ENCODE results near the gene TPM2. TPM values are rescaled to one million over a fixed set of nuclear protein-coding genes. Genes with fewer than 3 reads are reported as not detected.
A peak's percentile ranks its signal among the peaks of the same experiment; 100 is the strongest.

TPM2 gene
- 1 to 10 TPM; 1.4 to 5.9 TPM for total RNA-seq

DNA sequence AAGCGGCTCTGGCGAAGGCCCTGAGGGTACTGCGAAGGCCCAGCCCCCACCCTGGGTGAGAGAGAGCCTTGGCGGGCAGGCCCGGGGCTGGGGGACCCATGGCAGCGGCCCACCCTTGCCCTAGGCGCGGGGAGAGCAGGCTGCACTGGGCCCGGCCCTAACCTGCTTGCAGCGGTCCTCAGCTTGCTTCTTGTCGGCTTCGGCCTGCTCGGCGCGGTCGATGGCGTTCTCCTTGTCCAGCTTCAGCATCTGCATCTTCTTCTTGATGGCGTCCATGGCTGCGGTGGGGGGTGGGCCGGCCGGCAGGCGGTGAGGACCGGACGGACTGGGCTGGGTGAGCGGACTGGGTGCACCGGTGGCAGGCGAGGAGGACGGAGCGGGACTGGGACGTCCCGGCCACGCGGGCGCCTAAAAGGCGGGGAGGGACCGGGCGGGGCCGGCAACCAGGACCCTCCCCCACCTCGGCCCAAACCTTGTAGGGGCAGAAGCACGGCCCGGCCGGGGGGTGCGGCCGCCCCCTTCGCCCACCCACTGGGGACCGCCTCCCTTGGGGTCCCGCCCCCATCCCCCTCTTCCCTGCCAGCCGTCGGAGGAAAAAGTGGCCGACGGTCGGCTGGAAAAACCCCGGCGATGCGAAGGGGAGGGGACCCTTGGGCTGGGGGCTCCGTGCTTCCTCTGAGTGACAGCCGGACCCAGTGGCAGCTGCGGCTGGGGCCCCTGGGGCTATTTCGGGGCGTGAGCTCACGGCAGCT lies at the start of gene TPM2:
TSS of gene TPM2 (minus strand) at position 384 of the 752 bp plus-strand sequence. CDS start at position 276, 108 bp downstream.
- no peak for ATAC-seq

GRCh38 chr9:35738924-35739323 lies 49.2 kb upstream of the TPM2 start:
- ATAC-seq (no peak), DNase-seq (ENCODE audit: low spot score) (no peak)
- Mint-ChIP-seq H3K27ac (no peak overlapping the region), H3K4me3 (no peak overlapping the region), H3K9me3 (no peaks in the 10 kb centered on the region), H3K36me3 (peaks cover 25% of the 10 kb centered on the region), H3K27me3 (no peaks in the 10 kb centered on the region), H3K4me1 (ENCODE audit: low read depth in 2 of 2) (peaks cover 24 to 27% of the 10 kb centered on the region in 2 donors)

More for the DNA sequence above, at the start of gene TPM2:
- Mint-ChIP-seq H3K4me3 (peak within 1 kb of the TSS; percentile 91), H3K27ac (peak within 1 kb of the TSS; percentile 16 to 58), H3K4me1 (ENCODE audit: low read depth in 2 of 2) (peaks cover 5 to 16% of the 10 kb centered on the region in 2 donors), H3K9me3 (no peaks in the 10 kb centered on the region), H3K36me3 (no peaks in the 10 kb centered on the region), H3K27me3 (no peaks in the 10 kb centered on the region)
- no peak for DNase-seq (ENCODE audit: low spot score)

DNA sequence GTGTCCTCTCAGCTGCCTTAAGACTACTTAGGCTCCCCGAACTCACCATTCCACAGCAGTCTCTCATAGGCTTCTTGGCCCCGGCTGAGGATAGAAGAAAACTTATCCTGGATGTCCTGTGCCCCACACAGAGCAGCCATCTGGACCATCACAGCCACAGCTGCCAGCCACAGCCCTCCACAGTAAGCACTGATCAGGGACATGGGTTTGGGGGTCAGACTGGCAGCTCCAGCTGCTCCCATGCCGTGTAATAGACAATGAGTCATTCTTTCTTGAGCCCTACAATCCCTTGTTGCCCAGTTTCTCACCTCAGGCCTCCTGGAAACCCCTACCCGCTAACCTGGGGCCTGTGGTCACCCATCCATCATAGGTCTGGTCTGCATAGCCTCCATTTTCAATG lies 48.5 kb upstream of the TPM2 start:
- H3K27ac Mint-ChIP-seq = no peak overlapping the region
- ATAC-seq = no peak
- H3K36me3 Mint-ChIP-seq = peaks cover 18% of the 10 kb centered on the region
- DNase-seq (ENCODE audit: low spot score) = no peak
- no peaks in the 10 kb centered on the region for H3K9me3 Mint-ChIP-seq
- no peak overlapping the region for H3K4me3 Mint-ChIP-seq
- no peaks in the 10 kb centered on the region for H3K27me3 Mint-ChIP-seq
- peaks cover 23 to 29% of the 10 kb centered on the region in 2 donors for H3K4me1 Mint-ChIP-seq (ENCODE audit: low read depth in 2 of 2)

DNA sequence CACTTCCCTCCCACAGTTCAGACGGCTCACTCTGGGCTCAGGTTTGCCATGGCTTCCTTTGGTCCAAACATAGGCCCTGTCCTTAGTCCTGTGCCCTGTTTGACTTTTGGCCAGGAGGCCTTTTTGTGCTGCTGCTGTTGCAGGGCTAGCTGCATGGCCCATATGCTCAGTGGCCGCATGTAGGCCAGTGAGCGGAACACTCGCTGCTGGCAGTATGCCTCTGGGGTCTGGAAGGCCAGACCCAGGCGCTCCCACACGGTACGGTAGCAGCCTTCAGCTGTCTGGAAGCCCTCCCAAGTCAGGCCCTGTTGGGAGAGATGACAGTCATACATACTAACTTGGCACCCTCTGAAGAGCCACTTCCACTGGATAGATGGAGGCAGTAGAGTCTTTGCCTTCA lies 47.4 kb upstream of the TPM2 start:
- DNase-seq (ENCODE audit: low spot score) (no peak), ATAC-seq (no peak)
- Mint-ChIP-seq H3K36me3 (peaks cover 18% of the 10 kb centered on the region), H3K27me3 (no peaks in the 10 kb centered on the region), H3K4me1 (ENCODE audit: low read depth in 2 of 2) (peaks cover 22 to 28% of the 10 kb centered on the region in 2 donors), H3K9me3 (no peaks in the 10 kb centered on the region), H3K27ac (no peak overlapping the region), H3K4me3 (no peak overlapping the region)

GRCh38 chr9:35736201-35736633 lies 46.5 kb upstream of the TPM2 start:
- Mint-ChIP-seq H3K9me3 (no peaks in the 10 kb centered on the region), H3K27ac (no peak overlapping the region), H3K36me3 (peaks cover 22% of the 10 kb centered on the region), H3K4me3 (no peak overlapping the region), H3K27me3 (no peaks in the 10 kb centered on the region), H3K4me1 (ENCODE audit: low read depth in 2 of 2) (peaks cover 18 to 22% of the 10 kb centered on the region in 2 donors)
- ATAC-seq (no peak), DNase-seq (ENCODE audit: low spot score) (no peak)

DNA sequence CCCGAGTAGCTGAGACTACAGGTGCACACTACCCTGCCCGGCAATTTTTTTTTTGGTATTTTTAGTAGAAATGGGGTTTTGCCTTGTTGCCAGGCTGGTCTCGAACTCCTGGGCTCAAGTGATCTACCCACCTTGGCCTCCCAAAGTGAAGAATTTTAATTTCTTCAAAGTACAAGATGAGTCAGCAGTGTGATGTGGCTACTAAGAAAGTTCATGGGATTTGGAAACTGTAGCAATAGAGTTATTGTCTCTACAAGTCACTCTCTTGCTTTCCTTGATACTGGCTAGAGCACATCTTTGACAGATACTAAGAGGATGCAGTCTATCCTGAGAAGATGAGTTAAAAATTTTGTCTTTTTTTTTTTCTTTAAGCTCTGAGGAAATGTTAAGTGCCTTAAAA lies 44.4 kb upstream of the TPM2 start:
- Mint-ChIP-seq H3K27ac (peak overlapping the region in 1 of 2 donors; percentile 28), H3K27me3 (no peaks in the 10 kb centered on the region), H3K36me3 (peaks cover 24% of the 10 kb centered on the region), H3K4me1 (ENCODE audit: low read depth in 2 of 2) (peaks cover 17 to 22% of the 10 kb centered on the region in 2 donors), H3K4me3 (no peak overlapping the region), H3K9me3 (no peaks in the 10 kb centered on the region)
- ATAC-seq (no peak), DNase-seq (ENCODE audit: low spot score) (no peak)

DNA sequence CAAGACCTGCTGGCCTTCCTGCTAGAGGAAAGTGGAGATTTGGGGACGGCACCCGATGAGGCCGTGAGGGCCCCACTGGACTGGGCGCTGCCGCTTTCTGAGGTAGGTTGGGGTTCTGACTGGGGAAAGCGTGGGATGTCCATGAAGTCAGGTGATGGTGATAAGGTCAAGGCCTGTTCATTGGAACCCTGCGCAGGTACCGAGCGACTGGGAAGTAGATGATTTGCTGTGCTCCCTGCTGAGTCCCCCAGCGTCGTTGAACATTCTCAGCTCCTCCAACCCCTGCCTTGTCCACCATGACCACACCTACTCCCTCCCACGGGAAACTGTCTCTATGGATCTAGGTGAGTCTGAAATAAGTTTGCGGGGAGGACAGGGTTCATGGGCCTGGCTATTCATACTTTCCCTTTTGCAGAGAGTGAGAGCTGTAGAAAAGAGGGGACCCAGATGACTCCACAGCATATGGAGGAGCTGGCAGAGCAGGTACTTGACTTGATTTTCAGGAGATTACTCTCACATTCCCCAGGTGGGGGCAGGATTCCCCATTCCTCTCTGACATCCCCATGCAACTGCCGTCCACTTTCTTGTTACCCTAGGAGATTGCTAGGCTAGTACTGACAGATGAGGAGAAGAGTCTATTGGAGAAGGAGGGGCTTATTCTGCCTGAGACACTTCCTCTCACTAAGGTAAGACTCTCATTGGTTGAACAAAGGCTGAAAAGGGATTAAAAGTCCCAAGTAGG lies 43.2 kb upstream of the TPM2 start:
- Mint-ChIP-seq H3K27me3 (no peaks in the 10 kb centered on the region), H3K4me3 (no peak overlapping the region), H3K36me3 (peaks cover 17% of the 10 kb centered on the region), H3K27ac (no peak overlapping the region), H3K9me3 (no peaks in the 10 kb centered on the region), H3K4me1 (ENCODE audit: low read depth in 2 of 2) (peaks cover 17 to 22% of the 10 kb centered on the region in 2 donors)
- no peak for ATAC-seq
- no peak for DNase-seq (ENCODE audit: low spot score)

DNA sequence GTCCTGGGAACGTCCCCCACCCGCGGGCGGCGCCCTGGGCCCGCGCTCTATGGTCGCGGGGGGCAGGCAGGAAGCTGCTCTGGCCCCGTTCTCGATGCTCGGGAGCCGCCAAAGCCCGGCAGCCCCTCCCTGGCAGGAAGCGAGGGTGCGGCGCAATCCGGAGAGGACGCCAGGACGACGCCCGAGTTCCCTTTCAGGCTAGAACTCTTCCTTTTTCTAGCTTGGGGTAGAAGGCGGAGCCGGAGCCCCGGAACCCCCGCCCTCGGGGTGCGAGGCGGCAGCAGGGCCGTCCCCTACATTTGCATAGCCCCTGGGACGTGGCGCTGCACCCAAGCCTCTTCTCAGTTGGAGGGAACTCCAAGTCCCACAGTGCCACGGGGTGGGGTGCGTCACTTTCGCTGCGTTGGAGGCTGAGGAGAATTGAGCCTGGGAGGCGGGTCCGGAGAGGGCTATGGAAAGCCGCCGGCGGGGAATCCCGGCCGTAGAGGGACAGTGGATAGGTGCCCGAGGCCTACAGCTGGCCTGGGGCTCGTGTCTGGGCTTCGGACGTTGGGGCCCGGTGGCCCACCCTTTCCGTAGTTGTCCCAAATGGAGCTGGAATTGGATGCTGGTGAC lies 42.6 kb upstream of the TPM2 start, which contains the start of the genes CREB3 and TLN1:
TSS of gene CREB3 (plus strand) at position 482 of the 615 bp plus-strand sequence. CDS start at position 589, 107 bp downstream.
TSS of gene TLN1 (minus strand) at position 11 of the 615 bp plus-strand sequence. CDS start 6,501 bp downstream, outside the sequence.
- Mint-ChIP-seq H3K27ac (no peak within 1 kb of the TSS), H3K36me3 (peaks cover 17% of the 10 kb centered on the region), H3K27me3 (no peaks in the 10 kb centered on the region), H3K4me3 (no peak within 1 kb of the TSS), H3K4me1 (ENCODE audit: low read depth in 2 of 2) (peaks cover 17 to 22% of the 10 kb centered on the region in 2 donors), H3K9me3 (no peaks in the 10 kb centered on the region)
- DNase-seq (ENCODE audit: low spot score) = peak; percentile 99
- ATAC-seq = peak; percentile 91 to 93

- Mint-ChIP-seq H3K4me3 (no peak overlapping the region), H3K27ac (no peak overlapping the region), H3K4me1 (ENCODE audit: low read depth in 2 of 2) (peaks cover 17 to 22% of the 10 kb centered on the region in 2 donors), H3K9me3 (no peaks in the 10 kb centered on the region), H3K36me3 (peaks cover 17% of the 10 kb centered on the region), H3K27me3 (no peaks in the 10 kb centered on the region)
- ATAC-seq (no peak), DNase-seq (ENCODE audit: low spot score) (no peak)
Measured at GRCh38 chr9:35731415-35732184, 41.9 kb upstream of the TPM2 start.

DNA sequence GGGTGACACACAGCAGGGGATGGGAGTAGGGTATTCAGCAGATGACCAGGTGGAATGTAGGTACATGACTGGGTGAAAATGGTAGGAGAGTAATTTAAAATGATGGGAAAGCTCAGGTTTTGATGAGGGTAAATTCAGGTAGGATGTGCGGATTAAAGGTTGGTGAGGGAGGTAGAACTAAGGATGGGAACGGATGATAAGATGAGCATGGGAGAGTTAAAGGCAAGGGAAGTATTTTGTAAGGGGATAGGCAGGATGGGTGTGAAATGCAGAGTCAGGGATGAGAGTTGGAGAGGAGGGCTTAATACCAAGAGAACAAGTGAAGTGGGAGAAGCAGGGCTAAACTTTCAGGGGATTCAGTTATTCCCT lies 40.7 kb upstream of the TPM2 start:
- no peaks in the 10 kb centered on the region for H3K27me3 Mint-ChIP-seq
- H3K9me3 Mint-ChIP-seq = no peaks in the 10 kb centered on the region
- no peak overlapping the region for H3K4me3 Mint-ChIP-seq
- peaks cover 15 to 18% of the 10 kb centered on the region in 2 donors for H3K4me1 Mint-ChIP-seq (ENCODE audit: low read depth in 2 of 2)
- peaks cover 13% of the 10 kb centered on the region for H3K36me3 Mint-ChIP-seq
- ATAC-seq = no peak
- H3K27ac Mint-ChIP-seq = no peak overlapping the region
- no peak for DNase-seq (ENCODE audit: low spot score)

DNA sequence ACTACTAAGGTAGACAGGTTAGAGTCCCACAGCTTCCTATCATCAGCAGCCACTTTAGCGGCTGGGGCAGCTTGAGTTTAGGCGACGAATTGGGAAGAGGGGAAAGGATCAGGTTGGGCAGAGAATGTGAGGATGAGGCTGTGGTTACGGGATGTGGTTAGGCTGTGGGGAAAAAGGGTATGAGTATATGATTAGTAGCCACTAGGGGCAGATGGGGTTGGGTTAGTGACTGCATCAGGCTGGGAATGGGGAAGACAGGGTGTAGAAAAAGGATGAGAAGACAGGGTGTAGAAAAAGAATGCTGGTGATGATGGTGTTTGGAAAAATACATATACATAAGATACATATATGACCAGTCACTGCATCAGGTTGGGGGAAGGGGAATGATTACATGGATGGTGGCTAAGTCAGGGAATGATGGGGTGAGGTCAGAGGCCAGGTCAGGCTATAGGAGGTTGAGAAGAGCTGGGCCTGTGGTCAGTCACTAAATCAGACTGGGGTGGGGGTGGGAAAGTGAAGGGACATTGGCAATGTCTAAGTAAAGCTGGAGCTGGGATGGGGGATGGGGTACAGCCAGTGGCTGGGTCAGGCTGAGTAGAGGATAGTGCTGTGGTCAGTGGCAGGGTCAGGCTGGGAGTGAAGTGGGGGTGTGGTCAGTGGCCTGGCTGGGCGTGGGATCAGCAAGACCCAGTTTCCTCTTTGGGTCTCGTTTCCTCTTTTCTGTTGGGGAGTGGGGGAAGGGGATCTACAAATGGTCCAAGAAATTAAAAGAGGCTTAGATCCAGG lies 40.2 kb upstream of the TPM2 start:
- ATAC-seq = no peak
- Mint-ChIP-seq H3K27me3 (no peaks in the 10 kb centered on the region), H3K4me1 (ENCODE audit: low read depth in 2 of 2) (peaks cover 15 to 16% of the 10 kb centered on the region in 2 donors), H3K27ac (no peak overlapping the region), H3K9me3 (no peaks in the 10 kb centered on the region), H3K36me3 (peaks cover 9% of the 10 kb centered on the region), H3K4me3 (no peak overlapping the region)
- DNase-seq (ENCODE audit: low spot score) = peak; percentile 63

DNA sequence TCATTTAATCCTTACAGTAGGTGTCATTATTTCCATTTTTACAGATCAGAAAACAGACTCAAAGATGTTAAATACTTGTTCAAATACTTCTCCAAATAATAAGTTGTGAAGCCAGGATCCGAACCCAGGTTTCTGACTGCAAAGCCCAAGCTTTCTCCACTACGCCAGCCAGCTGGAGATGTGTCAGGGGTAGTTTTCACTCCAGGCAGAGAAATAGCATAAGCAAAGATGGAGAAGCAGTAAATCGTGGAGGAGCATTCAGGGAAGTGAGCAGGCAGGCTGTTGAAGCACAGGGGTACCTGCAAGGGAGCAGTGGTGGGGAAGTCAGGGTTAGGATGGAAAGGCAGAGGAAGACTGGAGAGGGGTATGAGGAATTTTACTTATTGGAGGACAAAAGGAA lies 39.4 kb upstream of the TPM2 start:
- H3K4me3 Mint-ChIP-seq = no peak overlapping the region

More for the DNA sequence above, 39.4 kb upstream of the TPM2 start:
- H3K4me1 Mint-ChIP-seq (ENCODE audit: low read depth in 2 of 2) = peaks cover 19 to 20% of the 10 kb centered on the region in 2 donors
- ATAC-seq (no peak), DNase-seq (ENCODE audit: low spot score) (peak; percentile 39)
- no peaks in the 10 kb centered on the region for H3K27me3 Mint-ChIP-seq
- no peaks in the 10 kb centered on the region for H3K9me3 Mint-ChIP-seq
- H3K36me3 Mint-ChIP-seq = peaks cover 16% of the 10 kb centered on the region
- H3K27ac Mint-ChIP-seq = no peak overlapping the region
